GM18873 (cell line): ENCODE measurements around the gene AUH.

Experiments
- ATAC-seq: cut with Tn5 transposase; IDR thresholded peaks from one replicate; pipeline ENCODE4 v1.9.1; 2021; ENCODE audit warnings: mild to moderate bottlenecking, moderate library complexity, moderate number of reproducible peaks; ENCODE audit not compliant: unreplicated experiment, low FRiP score

The AUH gene

GRCh38 chr9:91258451-91258850 lies 103.3 kb downstream of the AUH start:
- no peak for ATAC-seq

DNA sequence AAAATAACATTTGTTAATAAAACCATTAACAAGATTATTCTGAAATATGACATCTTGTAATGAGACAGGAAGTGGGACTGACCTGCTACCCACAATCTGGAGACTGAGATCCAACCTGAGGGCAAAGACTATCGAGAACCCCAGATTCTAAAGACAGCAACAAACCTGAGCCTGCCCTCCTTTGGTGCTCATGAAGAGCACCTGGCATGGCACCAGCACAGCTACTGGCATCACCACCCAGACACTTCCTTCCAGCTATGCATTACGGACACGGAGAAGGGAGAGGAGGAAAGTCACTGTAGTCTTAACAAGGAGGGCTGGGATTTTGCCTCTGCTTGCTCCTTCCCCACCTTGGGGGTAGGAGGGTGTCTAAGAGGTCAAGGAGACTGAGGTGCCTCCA lies 105.5 kb downstream of the AUH start:
- ATAC-seq: no peak

DNA sequence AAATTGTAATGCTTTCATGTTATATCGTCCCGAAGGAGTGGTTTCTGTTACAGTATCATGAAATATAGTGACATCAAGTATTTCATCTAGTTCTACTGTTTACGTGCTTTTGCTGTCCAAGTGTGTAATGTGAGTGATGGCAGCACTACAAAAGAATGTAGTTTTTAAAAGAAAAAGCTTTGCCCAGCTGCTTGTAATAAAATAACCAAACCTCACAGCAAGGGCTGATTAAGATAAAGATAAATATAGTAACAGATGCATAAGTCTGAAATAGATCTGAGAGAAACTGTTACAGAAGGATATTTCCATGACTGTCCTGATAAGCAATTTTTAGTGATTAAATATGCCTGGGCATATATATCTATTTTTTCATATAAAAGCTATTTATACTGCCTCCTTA lies 106.4 kb downstream of the AUH start:
- no peak for ATAC-seq

DNA sequence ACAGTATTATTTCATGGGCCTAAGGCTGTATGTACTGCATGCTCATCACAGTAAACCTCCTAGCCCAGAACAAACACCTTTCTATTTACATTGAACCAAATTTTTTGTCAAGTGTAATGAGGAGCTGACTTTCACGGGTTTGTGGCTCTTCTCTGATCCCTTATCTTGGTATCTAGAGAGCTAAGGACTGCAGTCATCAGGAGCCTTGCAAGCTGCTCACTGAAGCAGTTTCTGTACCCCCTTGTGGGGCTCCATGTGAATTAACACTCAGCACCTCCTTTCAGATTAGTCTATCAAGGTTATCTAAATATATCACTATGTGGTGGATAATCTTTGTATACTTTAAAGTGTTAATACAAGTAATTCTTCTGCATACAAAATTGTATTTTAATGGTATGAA lies 108.2 kb downstream of the AUH start:
- no peak for ATAC-seq

GRCh38 chr9:91248707-91249106 lies 113.0 kb downstream of the AUH start:
- ATAC-seq: no peak

GRCh38 chr9:91247278-91247677 lies 114.4 kb downstream of the AUH start:
- no peak for ATAC-seq

- ATAC-seq: no peak
These were observed 114.9 kb downstream of the AUH start for GRCh38 chr9:91246846-91247245.

DNA sequence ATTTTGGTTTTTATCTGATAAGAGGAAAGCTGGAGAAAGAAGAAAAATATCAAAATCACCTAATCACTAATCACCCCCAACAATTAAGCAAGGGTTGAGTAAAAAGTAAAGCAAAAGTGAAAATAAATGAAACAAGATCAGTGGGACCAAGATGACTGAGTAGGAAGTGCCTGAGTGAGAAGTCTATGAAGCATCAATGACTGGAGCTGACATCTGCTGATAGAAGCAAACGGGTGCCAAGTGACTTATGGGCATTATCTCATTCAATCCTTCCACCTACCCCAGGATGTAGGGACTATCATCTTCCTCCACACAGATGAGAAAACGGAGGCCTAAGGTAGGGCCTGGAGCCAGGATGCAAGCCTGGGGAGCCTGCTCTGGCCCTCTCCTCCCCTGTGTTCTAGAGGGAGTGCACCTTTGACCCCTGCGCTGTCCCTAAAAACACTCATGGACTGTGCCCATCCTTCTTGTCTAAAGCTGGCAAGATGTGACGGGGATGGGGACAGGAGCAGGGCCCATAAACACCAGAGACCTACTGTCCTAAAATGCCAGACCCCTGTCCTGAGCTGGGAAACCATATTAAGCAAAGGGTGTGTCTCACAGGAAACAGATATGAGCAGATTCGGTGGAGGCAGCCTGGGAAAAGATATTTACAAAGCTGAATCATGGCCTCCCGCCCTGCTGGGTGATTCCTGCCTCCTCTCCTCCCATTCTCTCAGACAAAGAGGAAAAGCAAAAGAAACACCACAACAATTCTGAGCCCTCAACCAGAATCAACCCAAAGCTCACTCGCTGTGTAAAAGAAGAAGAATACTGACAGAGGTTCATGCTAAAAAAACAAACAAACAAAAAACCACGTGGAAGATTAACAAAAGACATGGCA lies 116.0 kb downstream of the AUH start:
- no peak for ATAC-seq

GRCh38 chr9:91243029-91243428 lies 118.7 kb downstream of the AUH start:
- no peak for ATAC-seq

DNA sequence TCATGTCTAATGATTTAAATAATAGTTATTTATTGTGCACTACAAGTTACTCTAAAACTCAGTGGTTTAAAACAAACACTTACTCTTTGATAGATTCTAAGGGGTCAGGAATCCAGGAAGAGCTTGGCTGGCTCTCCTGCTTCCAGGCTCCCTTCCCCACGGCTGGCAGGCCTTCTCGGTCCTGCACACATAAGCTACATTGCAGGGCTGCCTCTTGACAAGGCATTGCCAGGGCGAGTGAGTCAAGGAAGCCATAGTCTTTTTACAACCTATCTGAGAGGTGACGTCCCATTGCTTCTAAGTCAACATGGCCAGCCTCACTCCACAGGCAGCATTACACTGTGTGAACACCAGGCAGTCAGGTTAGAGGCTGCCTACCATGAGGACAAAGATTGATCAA lies 119.8 kb downstream of the AUH start:
- no peak for ATAC-seq

DNA sequence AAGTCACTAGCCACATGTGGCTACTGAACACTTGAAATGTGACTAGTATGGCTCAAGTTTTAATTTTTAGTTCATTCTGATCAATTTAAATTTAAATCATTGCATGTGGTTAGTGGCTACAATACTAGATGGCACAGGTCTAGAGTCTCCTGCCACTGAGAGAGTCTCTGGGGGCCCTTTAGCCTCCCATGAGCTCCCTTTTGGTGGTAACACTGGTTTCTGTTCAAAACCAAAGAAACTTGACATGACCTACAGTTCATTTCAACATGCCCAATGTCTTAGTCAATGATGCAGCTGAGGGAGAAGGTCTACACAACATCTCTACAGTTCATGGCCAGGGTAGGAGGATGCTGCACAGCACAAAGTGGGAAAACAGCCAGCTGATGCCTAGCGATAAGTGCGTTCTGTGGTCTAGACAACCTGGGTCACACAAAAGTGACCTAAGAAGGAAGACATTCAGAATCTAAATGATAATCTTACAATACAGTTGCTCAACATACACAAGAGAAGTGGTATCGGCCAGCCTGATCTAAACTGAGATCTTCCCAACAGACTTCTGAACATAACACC lies 121.0 kb downstream of the AUH start:
- no peak for ATAC-seq

- no peak for ATAC-seq
These were observed 122.2 kb downstream of the AUH start for GRCh38 chr9:91239367-91240111.

- ATAC-seq: no peak
These were observed 127.2 kb downstream of the AUH start for GRCh38 chr9:91234523-91234922.

- no peak for ATAC-seq
These were observed 130.1 kb downstream of the AUH start for GRCh38 chr9:91231619-91232018.

DNA sequence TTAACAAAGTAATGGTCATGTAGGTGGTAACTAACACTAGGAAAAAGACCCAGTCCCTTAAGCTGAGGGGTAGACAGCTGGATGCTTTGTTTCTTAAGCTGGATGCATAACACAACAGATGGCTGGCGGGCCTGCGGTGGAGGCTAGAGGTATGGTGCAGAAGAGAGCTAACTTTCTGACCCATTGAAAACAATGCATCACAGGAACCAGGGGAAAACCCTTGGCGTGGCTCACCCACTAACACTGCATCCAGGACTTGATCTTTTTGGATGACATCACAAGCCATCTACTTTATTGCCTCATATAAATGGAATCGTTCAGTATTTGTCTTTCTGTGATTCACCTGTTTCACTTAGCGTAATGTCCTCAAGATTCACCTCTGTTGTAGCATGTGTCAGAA lies 138.7 kb downstream of the AUH start:
- no peak for ATAC-seq

DNA sequence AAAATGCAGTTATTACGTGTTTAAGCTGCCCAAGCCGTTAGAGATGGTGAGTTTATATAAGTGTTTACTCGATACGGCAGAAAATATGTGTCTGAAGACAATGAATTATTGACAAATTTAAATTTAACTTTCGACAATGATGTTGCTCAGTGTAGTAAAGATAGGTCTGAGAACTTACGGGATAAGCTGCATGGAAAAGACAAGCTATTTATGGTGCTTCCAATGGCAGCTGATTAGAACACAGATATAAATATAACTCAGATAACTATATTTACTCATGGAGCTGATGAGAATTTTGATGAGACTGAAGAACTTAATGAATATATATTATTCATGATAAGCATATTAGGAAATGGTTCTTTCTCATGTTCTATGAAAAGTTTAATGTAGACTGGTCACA lies 139.3 kb downstream of the AUH start:
- no peak for ATAC-seq

- no peak for ATAC-seq
These were observed 140.4 kb downstream of the AUH start for GRCh38 chr9:91221332-91221731.

DNA sequence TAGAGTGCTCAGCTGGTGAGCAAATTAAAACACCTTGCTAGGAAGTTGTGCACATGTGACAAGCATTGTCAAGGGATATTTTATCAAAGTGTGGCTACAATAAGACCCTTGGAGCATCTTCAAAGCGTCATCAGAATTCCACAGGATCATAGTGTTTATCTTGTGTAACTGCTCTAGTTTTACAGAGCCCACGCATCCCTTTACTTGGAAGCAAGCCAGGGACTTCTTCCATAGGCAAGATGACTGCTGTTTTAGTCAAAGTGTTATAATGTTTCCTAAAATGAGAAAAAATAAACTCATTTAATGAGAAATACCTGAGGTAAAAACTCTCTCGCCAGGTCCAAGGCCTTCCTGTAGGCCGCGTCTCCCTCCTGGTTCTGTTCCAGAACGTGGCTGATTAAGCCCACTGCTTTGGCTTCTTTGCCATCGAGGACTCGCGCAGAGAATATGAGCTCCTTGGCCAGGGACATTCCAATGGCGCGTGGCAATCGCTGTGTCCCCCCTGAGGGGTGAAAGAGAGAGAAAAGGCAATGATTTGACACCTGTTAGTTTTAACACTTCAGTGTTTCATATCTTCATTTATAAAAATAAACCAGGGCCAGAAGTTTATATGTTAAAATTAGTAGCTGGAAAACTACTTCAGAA lies 141.1 kb downstream of the AUH start:
- ATAC-seq: no peak

DNA sequence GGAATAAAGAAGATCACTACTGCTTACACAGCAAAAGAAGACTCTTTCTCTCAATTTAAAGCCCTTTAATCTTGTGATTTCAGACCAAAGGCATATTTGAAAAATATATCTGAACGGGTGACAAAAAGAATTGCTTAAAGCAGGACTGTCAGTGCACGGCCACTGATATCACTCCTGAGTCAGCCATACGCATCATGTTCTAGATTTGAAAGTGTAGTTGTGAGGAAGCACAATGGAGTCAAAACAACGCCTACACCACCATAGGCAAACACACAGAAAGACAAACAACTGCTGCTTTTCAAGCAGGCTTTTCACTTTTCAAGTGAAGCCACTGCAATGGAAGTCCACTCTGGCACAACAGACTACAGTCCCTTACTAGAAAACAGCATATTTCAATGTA lies 141.7 kb downstream of the AUH start:
- no peak for ATAC-seq

DNA sequence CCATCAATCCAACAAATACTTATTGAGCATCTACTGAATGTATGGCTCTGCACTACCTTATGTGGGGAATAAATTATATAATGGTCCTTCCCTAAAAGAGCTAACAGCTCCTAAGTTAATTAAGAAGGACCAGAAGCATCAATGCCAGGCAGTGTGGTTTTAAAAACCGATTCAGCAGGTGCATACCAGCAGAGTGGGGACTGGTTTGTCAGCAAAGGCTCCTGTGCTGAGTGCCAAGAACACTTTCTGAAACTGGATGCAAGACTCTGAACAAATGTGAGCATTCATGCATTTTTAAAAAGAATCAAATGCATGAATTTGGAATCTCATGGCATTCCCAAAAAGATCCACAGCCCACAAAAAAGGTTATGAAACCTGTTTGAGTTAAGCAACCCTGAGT lies 142.2 kb downstream of the AUH start:
- ATAC-seq: no peak

- ATAC-seq: no peak
These were observed 144.3 kb downstream of the AUH start for GRCh38 chr9:91217388-91217787.
